Smooth muscle cell (in vitro differentiated cells): ENCODE measurements around the gene STAT5B. TPM values are rescaled to one million over a fixed set of nuclear protein-coding genes. Genes with fewer than 3 reads are reported as not detected.

Experiments
- DNase-seq: peaks from one replicate; lab custom pipeline; 2025; ENCODE audit not compliant: unreplicated experiment; lab: John Stamatoyannopoulos, UW
- H2AFZ ChIP-seq: fragments of 200-600 bp; sonication (generic); 2 replicates; pipeline ENCODE4 v1.6.0; 2016; ENCODE audit warnings: antibody characterized with exemption, low read depth, mild to moderate bottlenecking
- H3F3A ChIP-seq: fragments of 200-600 bp; sonication (generic); 2 replicates; pipeline ENCODE4 v1.6.0; 2017; ENCODE audit warnings: antibody characterized with exemption, low read depth
- H3K27ac ChIP-seq: fragments of 200-600 bp; sonication (generic); 2 replicates; pipeline ENCODE4 v1.5.1; 2016; ENCODE audit warnings: low read depth, mild to moderate bottlenecking
- H3K27me3 ChIP-seq: fragments of 200-600 bp; sonication (generic); 2 replicates; pipeline ENCODE4 v1.6.1; 2016; ENCODE audit warnings: low read depth, mild to moderate bottlenecking
- H3K36me3 ChIP-seq: fragments of 200-600 bp; sonication (generic); 2 replicates; pipeline ENCODE4 v1.5.1; 2016; ENCODE audit warnings: low read depth
- H3K4me1 ChIP-seq: fragments of 200-600 bp; sonication (generic); 2 replicates; pipeline ENCODE4 v1.5.1; 2016; ENCODE audit warnings: low read depth
- H3K4me2 ChIP-seq: fragments of 200-600 bp; sonication (generic); 2 replicates; pipeline ENCODE4 v1.6.0; 2016; ENCODE audit warnings: mild to moderate bottlenecking
- H3K4me3 ChIP-seq: fragments of 200-600 bp; sonication (generic); 2 replicates; pipeline ENCODE4 v1.5.1; 2016; ENCODE audit warnings: mild to moderate bottlenecking
- H3K79me2 ChIP-seq: fragments of 200-600 bp; sonication (generic); 2 replicates; pipeline ENCODE4 v1.6.0; 2016; ENCODE audit warnings: low read depth, mild to moderate bottlenecking
- H3K9ac ChIP-seq: fragments of 200-600 bp; sonication (generic); 2 replicates; pipeline ENCODE4 v1.6.0; 2016; ENCODE audit warnings: low read depth
- H3K9me3 ChIP-seq: fragments of 200-600 bp; sonication (generic); replicated peaks from 2 replicates; pipeline ENCODE4 v1.5.1; 2016; ENCODE audit warnings: low read depth
- H4K20me1 ChIP-seq: fragments of 200-600 bp; sonication (generic); 2 replicates; pipeline ENCODE4 v1.6.0; 2016; ENCODE audit warnings: low read depth
- CTCF ChIP-seq: fragments of 200-600 bp; sonication (generic); IDR thresholded peaks from 2 replicates; pipeline ENCODE4 v1.5.1; 2017; ENCODE audit warnings: borderline replicate concordance, mild to moderate bottlenecking, antibody characterized with exemption; ENCODE audit not compliant: insufficient read depth, poor library complexity, severe bottlenecking
- WGBS: methylation state at CpG from one replicate; pipeline ENCODE4 v1.1.7; 2016; ENCODE audit warnings: low lambda C conversion rate; 5-methylcytosine and 5-hydroxymethylcytosine counted together
- polyA plus RNA-seq: library from polyadenylated mRNA; unstranded; fragments of >200 nt; fragmentation: Nextera tagmentation; extraction: Ambion mirVana; gene quantifications from 2 replicates; pipeline ENCODE4 v1.2.1, GENCODE V29; 2016
- total RNA-seq: library from RNA; depleted of rRNA; stranded (reverse); fragments of >200 nt; gene quantifications from 2 replicates; pipeline ENCODE4 v1.2.3, GENCODE V29; 2014

The STAT5B gene
- total and polyA plus RNA-seq, 2 experiments from 2014 or later, result 10.7 to 12.4 TPM

DNA sequence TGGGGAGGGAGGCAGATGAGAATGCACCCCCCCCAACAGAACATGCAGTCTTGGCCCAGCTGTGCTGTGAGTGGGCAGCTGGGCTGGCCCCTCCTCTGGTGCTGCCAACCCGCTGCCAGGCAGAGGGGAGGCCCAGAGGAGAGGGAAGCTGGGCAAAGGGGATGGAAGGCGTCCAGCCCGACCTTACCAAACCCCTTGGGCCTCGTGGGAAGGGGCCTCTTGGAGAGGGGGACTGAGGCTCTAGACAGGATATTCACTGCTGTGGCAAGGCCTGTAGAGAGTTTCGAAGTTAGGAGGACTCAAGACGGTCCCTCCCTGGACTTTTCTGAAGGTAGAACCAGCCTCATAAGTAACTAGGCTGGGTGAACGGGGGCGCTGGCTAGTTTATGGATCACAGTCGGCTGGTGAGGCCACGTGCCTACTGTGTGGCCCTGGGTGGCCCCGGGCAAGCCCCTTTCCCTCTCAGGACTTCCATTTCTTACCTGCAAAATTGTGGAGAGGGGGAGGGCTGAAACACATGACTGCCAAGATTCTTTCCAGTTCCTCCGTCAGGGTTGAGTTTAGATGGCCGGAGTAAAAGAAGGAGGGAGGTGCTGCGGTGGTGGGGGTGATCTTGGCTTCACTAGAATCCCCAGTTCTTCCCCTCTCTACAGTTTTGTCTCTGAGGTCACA is 11.2 kb upstream of the STAT5B start:
- Histone ChIP-seq H3K36me3 (no peaks in the 10 kb centered on the region), H3K4me3 (peak overlapping the region; percentile 62), H3K27ac (no peak overlapping the region), H3K4me2 (peak overlapping the region; percentile 85), H3K4me1 (peaks cover 4% of the 10 kb centered on the region), H4K20me1 (no peaks in the 10 kb centered on the region), H3K9ac (no peak overlapping the region), H3F3A (no peaks in the 10 kb centered on the region), H3K27me3 (no peaks in the 10 kb centered on the region), H2AFZ (peak overlapping the region; percentile 79), H3K79me2 (no peaks in the 10 kb centered on the region), H3K9me3 (no peaks in the 10 kb centered on the region)
- no peak for DNase-seq
- WGBS, result 74% methylated on average over 14 of the region's 14 CpGs
- no peak for TF ChIP-seq CTCF

GRCh38 chr17:42286411-42287221 is 10.4 kb upstream of the STAT5B start:
- Histone ChIP-seq H3K4me1 (peaks cover 4% of the 10 kb centered on the region), H3K9ac (no peak overlapping the region), H2AFZ (no peak overlapping the region), H3K4me3 (no peak overlapping the region), H4K20me1 (no peaks in the 10 kb centered on the region), H3K36me3 (no peaks in the 10 kb centered on the region), H3K27me3 (no peaks in the 10 kb centered on the region), H3K79me2 (no peaks in the 10 kb centered on the region), H3K27ac (no peak overlapping the region), H3K4me2 (peak overlapping the region; percentile 85), H3F3A (no peaks in the 10 kb centered on the region), H3K9me3 (no peaks in the 10 kb centered on the region)
- TF ChIP-seq CTCF, result no peak
- DNase-seq, result no peak
- WGBS, result 95% methylated on average over 5 of the region's 5 CpGs

DNA sequence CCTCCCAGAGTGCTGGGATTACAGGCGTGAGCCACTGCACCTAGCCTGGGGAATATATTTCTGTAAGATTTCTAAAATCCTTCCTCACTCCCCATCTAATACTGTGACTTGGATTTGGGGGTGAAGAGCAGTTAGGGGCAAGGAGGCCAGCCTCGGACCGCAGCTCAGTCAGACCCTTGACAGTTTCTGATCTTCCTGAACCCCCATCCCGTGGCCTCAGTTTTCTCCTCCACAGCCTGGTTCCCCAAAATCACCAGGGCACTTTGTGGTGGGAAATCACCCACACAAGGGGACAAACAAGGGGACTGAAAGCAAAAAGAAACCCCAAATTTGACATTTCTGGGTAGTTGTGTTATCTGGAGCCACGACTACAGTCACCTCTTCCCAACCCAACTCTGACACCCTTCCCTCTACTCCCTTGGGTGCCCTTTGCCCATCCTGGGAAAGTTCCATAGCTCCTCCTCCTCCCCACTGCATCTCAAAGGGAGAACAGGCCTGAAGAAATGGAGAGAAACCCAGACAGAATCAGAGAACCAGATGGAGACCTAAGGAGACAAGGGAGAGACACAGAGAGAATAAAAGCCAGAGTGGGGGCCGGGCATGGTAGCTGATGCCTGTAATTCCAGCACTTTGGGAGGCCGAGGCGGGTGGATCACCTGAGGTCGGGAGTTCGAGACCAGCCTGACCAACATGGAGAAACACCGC is 9.3 kb upstream of the STAT5B start:
- no peak for TF ChIP-seq CTCF

More for the DNA sequence above, 9.3 kb upstream of the STAT5B start:
- Histone ChIP-seq H3K36me3 (no peaks in the 10 kb centered on the region), H3K9me3 (no peaks in the 10 kb centered on the region), H3K27ac (no peak overlapping the region), H3K4me2 (no peak overlapping the region), H3K4me1 (peaks cover 4% of the 10 kb centered on the region), H3F3A (no peaks in the 10 kb centered on the region), H3K27me3 (no peaks in the 10 kb centered on the region), H3K79me2 (no peaks in the 10 kb centered on the region), H3K4me3 (no peak overlapping the region), H2AFZ (no peak overlapping the region), H4K20me1 (no peaks in the 10 kb centered on the region), H3K9ac (no peak overlapping the region)
- no peak for DNase-seq
- 97% methylated on average over 11 of the region's 11 CpGs for WGBS
